ENCODE measurements around the gene SCGB3A1. TPM values are rescaled to one million over a fixed set of nuclear protein-coding genes. Genes with fewer than 3 reads are reported as not detected.

Gene SCGB3A1
- total RNA-seq, 2 experiments from 2014 or later: not detected

DNA sequence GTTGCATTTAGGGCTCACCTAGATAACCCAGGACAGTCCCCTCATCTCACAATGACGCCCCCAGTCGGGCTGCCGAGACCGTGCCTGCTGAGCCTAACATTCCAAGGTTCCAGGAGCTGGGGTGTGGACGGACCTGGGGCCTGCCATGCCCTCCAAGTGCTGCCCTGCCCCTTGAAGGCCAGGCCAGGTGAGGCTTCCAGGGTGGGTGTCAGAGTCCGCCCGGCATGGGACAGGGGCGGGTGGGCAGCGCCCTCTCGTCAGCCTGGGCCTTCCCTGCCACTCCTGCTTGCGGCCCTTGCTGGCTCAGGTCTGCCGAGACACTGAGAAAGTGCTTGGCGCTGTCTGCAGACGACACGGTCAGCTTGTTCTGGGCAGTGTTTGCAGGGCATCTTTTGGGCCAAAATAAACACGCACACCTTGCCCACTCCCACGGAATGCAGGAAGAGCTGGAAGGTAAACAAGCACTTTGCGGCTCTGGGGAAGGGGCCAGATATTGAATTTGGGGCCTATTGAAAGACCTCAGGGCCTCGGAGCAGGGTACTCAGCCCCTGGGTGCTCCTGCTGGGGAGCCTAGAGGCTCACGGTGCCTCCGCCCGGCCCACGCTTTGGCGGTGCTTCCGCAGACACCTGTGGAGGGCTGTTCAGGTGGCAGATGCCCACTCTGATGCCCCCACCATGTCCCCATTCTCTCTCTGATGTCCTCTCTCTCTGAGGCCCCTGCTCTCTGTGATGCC is 4.2 kb upstream of the SCGB3A1 start:
- Mint-ChIP-seq H3K27ac (no peak overlapping the region), H3K36me3 (ENCODE audit: low read depth) (no peaks in the 10 kb centered on the region), H3K4me3 (no peak overlapping the region), H3K9me3 (no peaks in the 10 kb centered on the region), H3K27me3 (peaks cover 14% of the 10 kb centered on the region), H3K4me1 (ENCODE audit: low read depth) (peaks cover 3% of the 10 kb centered on the region)
- intact Hi-C loops (cut with micrococcal nuclease): no loop called here
- ATAC-seq (no peak), DNase-seq (no peak)
- POLR2A ChIA-PET: interaction anchor here (0.6 kb wide), 1 partner anchor 172 kb away, joined by 3 read pairs; no protein-coding TSS in a partner anchor
- CTCF ChIA-PET: no interaction called here
- TF ChIP-seq, protein P1, sequence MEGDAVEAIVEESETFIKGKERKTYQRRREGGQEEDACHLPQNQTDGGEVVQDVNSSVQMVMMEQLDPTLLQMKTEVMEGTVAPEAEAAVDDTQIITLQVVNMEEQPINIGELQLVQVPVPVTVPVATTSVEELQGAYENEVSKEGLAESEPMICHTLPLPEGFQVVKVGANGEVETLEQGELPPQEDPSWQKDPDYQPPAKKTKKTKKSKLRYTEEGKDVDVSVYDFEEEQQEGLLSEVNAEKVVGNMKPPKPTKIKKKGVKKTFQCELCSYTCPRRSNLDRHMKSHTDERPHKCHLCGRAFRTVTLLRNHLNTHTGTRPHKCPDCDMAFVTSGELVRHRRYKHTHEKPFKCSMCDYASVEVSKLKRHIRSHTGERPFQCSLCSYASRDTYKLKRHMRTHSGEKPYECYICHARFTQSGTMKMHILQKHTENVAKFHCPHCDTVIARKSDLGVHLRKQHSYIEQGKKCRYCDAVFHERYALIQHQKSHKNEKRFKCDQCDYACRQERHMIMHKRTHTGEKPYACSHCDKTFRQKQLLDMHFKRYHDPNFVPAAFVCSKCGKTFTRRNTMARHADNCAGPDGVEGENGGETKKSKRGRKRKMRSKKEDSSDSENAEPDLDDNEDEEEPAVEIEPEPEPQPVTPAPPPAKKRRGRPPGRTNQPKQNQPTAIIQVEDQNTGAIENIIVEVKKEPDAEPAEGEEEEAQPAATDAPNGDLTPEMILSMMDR (IDR thresholded peaks at IDR 0.05): no peak

DNA sequence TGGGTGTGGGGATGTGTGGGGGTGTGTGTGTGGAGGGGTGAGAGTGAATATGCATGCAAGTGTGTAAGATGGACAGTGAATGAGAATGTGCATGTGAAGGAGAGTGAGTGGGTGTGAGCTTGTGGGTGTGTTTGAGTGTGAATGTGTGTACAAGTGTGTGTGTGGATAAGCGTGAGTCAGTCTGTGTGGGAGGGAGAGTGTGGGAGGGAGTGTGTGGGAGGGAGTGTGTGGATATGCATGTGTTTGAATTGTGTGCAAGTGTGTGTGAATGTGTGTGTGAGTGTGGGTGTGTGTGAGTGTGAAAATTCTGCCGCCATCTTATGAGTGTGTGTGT is 3.7 kb upstream of the SCGB3A1 start:
- Mint-ChIP-seq H3K4me1 (ENCODE audit: low read depth) (peaks cover 3% of the 10 kb centered on the region), H3K36me3 (ENCODE audit: low read depth) (no peaks in the 10 kb centered on the region), H3K4me3 (no peak overlapping the region), H3K27ac (no peak overlapping the region), H3K9me3 (no peaks in the 10 kb centered on the region), H3K27me3 (peaks cover 15% of the 10 kb centered on the region)
- CTCF ChIA-PET: no interaction called here
- POLR2A ChIA-PET: no interaction called here
- no peak for ATAC-seq
- TF ChIP-seq, protein P1 (IDR thresholded peaks at IDR 0.05): no peak
- intact Hi-C loops (cut with micrococcal nuclease): no loop called here
- DNase-seq: no peak

DNA sequence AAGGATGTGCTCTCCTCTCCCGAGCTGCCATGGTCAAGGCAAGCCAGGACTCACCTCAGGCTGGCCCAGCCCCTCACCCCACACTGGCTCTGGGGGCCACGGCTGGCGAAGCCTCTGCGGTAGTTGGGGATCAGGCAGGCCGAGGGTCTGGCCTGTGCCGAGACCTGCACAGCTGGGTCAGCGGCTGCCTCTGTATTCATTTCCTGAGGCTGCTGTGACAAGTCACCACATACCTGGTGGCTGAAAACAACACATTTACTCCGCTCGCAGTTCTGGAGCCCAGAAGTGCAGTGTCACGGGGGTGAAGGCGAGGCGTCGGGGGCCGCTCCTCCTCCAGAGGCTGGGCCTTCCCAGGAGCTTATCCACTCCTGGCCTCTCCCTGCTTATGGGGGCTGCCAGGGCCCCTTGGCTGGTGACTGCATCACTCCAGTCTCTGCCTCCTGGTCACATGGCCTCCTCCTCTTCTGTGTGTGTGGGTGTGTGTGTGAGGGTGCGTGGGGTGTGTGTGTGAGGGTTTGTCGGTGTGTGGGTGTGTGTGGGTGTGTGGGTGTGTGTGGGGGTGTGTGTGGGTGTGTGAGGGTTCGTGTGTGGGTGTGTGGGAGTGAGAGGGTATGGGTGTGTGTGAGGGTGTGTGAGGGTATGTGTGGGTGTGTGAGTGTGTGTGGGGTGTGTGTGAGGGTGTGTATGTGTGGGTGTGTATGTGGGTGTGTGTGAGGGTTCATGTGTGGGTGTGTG is 3.2 kb upstream of the SCGB3A1 start:
- TF ChIP-seq, protein P1 (IDR thresholded peaks at IDR 0.05): no peak
- intact Hi-C loops (cut with micrococcal nuclease): no loop called here
- Mint-ChIP-seq H3K9me3 (no peaks in the 10 kb centered on the region), H3K27ac (no peak overlapping the region), H3K4me1 (ENCODE audit: low read depth) (peaks cover 7% of the 10 kb centered on the region), H3K36me3 (ENCODE audit: low read depth) (no peaks in the 10 kb centered on the region), H3K27me3 (peaks cover 20% of the 10 kb centered on the region), H3K4me3 (no peak overlapping the region)
- ATAC-seq (peak; percentile 34), DNase-seq (peak; percentile 12)
- CTCF ChIA-PET: no interaction called here
- POLR2A ChIA-PET: no interaction called here

DNA sequence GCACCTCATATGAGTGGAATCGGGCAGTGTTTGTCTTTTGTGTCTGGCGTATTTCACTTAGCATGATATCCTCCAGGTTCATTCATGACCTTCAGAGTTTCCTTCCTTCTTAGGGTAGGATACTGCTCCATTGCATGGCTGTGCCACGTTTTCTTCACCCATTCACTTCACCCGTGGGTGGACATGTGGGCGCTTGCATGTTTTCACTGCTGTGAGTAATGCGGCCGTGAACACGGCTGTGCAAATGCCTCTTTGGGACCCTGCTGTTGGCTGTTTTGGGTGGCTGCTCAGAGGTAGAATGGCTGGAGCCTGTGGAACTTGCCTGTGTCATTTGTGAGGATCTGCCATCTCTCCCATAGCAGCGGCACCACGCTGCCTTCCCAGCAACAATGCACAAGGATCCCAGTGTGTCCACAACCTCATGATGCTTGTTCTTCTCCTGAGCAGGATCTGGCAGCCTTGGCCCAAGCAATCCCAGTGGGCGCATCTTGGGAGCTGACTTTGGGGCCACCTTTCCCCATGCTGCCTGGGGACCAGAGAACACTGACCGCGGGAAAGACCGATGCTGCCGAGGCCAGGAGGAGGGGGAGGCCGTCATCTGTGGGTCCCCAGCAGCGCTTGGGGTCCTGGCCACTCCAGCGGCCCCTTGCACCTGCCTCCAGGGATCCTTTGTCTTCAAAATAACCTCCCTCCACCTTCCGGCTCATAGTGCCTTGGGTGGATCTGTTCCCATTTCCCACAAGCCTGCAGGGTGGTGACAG is 2.3 kb upstream of the SCGB3A1 start:
- ATAC-seq (no peak), DNase-seq (no peak)
- Mint-ChIP-seq H3K4me3 (no peak overlapping the region), H3K27me3 (peaks cover 28% of the 10 kb centered on the region), H3K36me3 (ENCODE audit: low read depth) (no peaks in the 10 kb centered on the region), H3K9me3 (no peaks in the 10 kb centered on the region), H3K4me1 (ENCODE audit: low read depth) (peaks cover 8% of the 10 kb centered on the region), H3K27ac (no peak overlapping the region)
- ChIA-PET POLR2A (no interaction called here), CTCF (no interaction called here)
- intact Hi-C loops (cut with micrococcal nuclease): no loop called here
- TF ChIP-seq, protein P1 (IDR thresholded peaks at IDR 0.05): no peak

DNA sequence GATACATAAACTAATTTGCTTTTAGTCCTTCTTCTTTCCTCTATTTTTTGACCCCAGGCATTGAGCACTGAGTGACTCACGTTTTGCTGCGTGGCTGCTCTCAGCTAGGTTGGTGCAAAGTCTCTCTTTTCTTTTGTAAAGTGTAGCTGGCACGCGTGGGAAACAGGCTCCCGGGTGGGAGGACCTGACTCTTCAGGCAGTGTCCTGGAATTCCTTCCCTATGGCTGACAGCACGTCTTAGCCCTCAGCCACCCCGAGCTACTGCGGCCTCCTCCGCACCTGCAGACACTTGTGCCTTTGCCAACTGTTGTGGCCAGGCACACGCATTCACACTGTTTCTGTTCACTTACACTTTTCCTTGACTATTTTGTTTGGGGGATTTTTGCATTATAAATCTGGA is 877 bp upstream of the SCGB3A1 start:
- H3K4me3 Mint-ChIP-seq: no peak overlapping the region

More for the DNA sequence above, 877 bp upstream of the SCGB3A1 start:
- CTCF ChIA-PET: no interaction called here
- no peaks in the 10 kb centered on the region for H3K9me3 Mint-ChIP-seq
- POLR2A ChIA-PET: no interaction called here
- no peaks in the 10 kb centered on the region for H3K36me3 Mint-ChIP-seq (ENCODE audit: low read depth)
- DNase-seq (no peak), ATAC-seq (no peak)
- intact Hi-C loops (cut with micrococcal nuclease): no loop called here
- peaks cover 30% of the 10 kb centered on the region for H3K27me3 Mint-ChIP-seq
- H3K4me1 Mint-ChIP-seq (ENCODE audit: low read depth): peaks cover 8% of the 10 kb centered on the region
- no peak overlapping the region for H3K27ac Mint-ChIP-seq
- TF ChIP-seq, protein P1 (IDR thresholded peaks at IDR 0.05): no peak
